Effector memory CD4-positive, alpha-beta T cell (primary cell): ENCODE results near the gene UNC13D.

Experiments used
- DNase-seq, 3 donors: peaks; one replicate each; pipeline ENCODE4 v3.0.0-alpha.2; 2020
- H3K27ac ChIP-seq: 2 replicates; pipeline ENCODE4 v1.7.0; 2013; ENCODE audit warnings: mild to moderate bottlenecking, low read length, moderate library complexity; ENCODE audit not compliant: insufficient read depth, poor library complexity, severe bottlenecking
- H3K27me3 ChIP-seq: replicated peaks from 2 replicates; pipeline ENCODE4 v1.7.0; 2013; ENCODE audit warnings: mild to moderate bottlenecking, low read length; ENCODE audit not compliant: insufficient read depth, control insufficient read depth, poor library complexity, severe bottlenecking
- H3K36me3 ChIP-seq: 2 replicates; pipeline ENCODE4 v1.7.0; 2013; ENCODE audit warnings: mild to moderate bottlenecking, low read length, moderate library complexity; ENCODE audit not compliant: control insufficient read depth, insufficient read depth
- H3K4me1 ChIP-seq: 2 replicates; pipeline ENCODE4 v1.7.0; 2013; ENCODE audit warnings: low read length, mild to moderate bottlenecking; ENCODE audit not compliant: control insufficient read depth, insufficient read depth, poor library complexity, severe bottlenecking
- H3K4me3 ChIP-seq: 2 replicates; pipeline ENCODE4 v1.7.0; 2013; ENCODE audit warnings: low read length, low read depth, mild to moderate bottlenecking; ENCODE audit not compliant: insufficient read depth, poor library complexity, severe bottlenecking
- H3K9me3 ChIP-seq: 2 replicates; pipeline ENCODE4 v1.7.0; 2013; ENCODE audit warnings: mild to moderate bottlenecking, low read length, moderate library complexity; ENCODE audit not compliant: control insufficient read depth

UNC13D gene

GRCh38 chr17:75850928-75851692 lies 6.9 kb upstream of the UNC13D start:
- H3K27ac ChIP-seq = no peak overlapping the region
- DNase-seq = no peak
- no peaks in the 10 kb centered on the region for H3K9me3 ChIP-seq
- peaks cover 18% of the 10 kb centered on the region for H3K4me1 ChIP-seq
- no peaks in the 10 kb centered on the region for H3K27me3 ChIP-seq
- H3K36me3 ChIP-seq = peaks cover 56% of the 10 kb centered on the region
- H3K4me3 ChIP-seq = no peak overlapping the region

- H3K27ac ChIP-seq = no peak overlapping the region
- peaks cover 61% of the 10 kb centered on the region for H3K36me3 ChIP-seq
- no peaks in the 10 kb centered on the region for H3K27me3 ChIP-seq
- no peak for DNase-seq
- H3K9me3 ChIP-seq = no peaks in the 10 kb centered on the region
- no peak overlapping the region for H3K4me3 ChIP-seq
- peaks cover 24% of the 10 kb centered on the region for H3K4me1 ChIP-seq
These were observed 5.5 kb upstream of the UNC13D start for GRCh38 chr17:75849724-75850123.

GRCh38 chr17:75849279-75849646 lies 5.1 kb upstream of the UNC13D start:
- peaks cover 61% of the 10 kb centered on the region for H3K36me3 ChIP-seq
- H3K4me1 ChIP-seq = peaks cover 24% of the 10 kb centered on the region

GRCh38 chr17:75848523-75849278 lies 4.5 kb upstream of the UNC13D start:
- no peaks in the 10 kb centered on the region for H3K9me3 ChIP-seq
- H3K4me1 ChIP-seq = peaks cover 26% of the 10 kb centered on the region
- H3K4me3 ChIP-seq = no peak overlapping the region
- DNase-seq = peak; percentile 55 to 74 (median 69)
- H3K27ac ChIP-seq = peak overlapping the region; percentile 22
- no peaks in the 10 kb centered on the region for H3K27me3 ChIP-seq
- H3K36me3 ChIP-seq = peaks cover 61% of the 10 kb centered on the region

More at GRCh38 chr17:75849279-75849646, 5.1 kb upstream of the UNC13D start:
- DNase-seq = no peak
- H3K4me3 ChIP-seq = no peak overlapping the region
- H3K27ac ChIP-seq = no peak overlapping the region
- no peaks in the 10 kb centered on the region for H3K9me3 ChIP-seq
- no peaks in the 10 kb centered on the region for H3K27me3 ChIP-seq

- no peaks in the 10 kb centered on the region for H3K27me3 ChIP-seq
- peaks cover 28% of the 10 kb centered on the region for H3K4me1 ChIP-seq
- peak overlapping the region; percentile 22 for H3K27ac ChIP-seq
- no peak for DNase-seq
- H3K36me3 ChIP-seq = peaks cover 61% of the 10 kb centered on the region
- H3K4me3 ChIP-seq = no peak overlapping the region
- no peaks in the 10 kb centered on the region for H3K9me3 ChIP-seq
These were observed 3.7 kb upstream of the UNC13D start for GRCh38 chr17:75847614-75848522.

- H3K27me3 ChIP-seq = no peaks in the 10 kb centered on the region
- H3K36me3 ChIP-seq = peaks cover 61% of the 10 kb centered on the region
- no peak overlapping the region for H3K4me3 ChIP-seq
- peaks cover 37% of the 10 kb centered on the region for H3K4me1 ChIP-seq
- H3K27ac ChIP-seq = no peak overlapping the region
- no peaks in the 10 kb centered on the region for H3K9me3 ChIP-seq
- no peak for DNase-seq
These were observed 2.7 kb upstream of the UNC13D start for GRCh38 chr17:75846692-75847613.

- no peak for DNase-seq
- no peaks in the 10 kb centered on the region for H3K27me3 ChIP-seq
- peaks cover 37% of the 10 kb centered on the region for H3K4me1 ChIP-seq
- no peaks in the 10 kb centered on the region for H3K9me3 ChIP-seq
- H3K36me3 ChIP-seq = peaks cover 54% of the 10 kb centered on the region
- H3K4me3 ChIP-seq = no peak overlapping the region
- H3K27ac ChIP-seq = no peak overlapping the region
These were observed 1.9 kb upstream of the UNC13D start for GRCh38 chr17:75845933-75846691.

GRCh38 chr17:75845058-75845711 lies 981 bp upstream of the UNC13D start:
- Histone ChIP-seq H3K27ac (peak overlapping the region; percentile 91), H3K4me1 (peaks cover 37% of the 10 kb centered on the region), H3K4me3 (no peak overlapping the region), H3K27me3 (no peaks in the 10 kb centered on the region), H3K9me3 (no peaks in the 10 kb centered on the region), H3K36me3 (peaks cover 51% of the 10 kb centered on the region)
- peak in 1 of 3 donors; percentile 52 for DNase-seq
